NCI-H510A (cell line): ENCODE measurements around the gene NBPF3.
"Not testable (repeated sequence)": the region's sequence is repeated elsewhere in the genome, so short reads cannot be mapped to it uniquely, and the experiment has no call there.

Experiments used
- DNase-seq: peaks from one replicate; lab custom pipeline; 2025; lab: John Stamatoyannopoulos, UW

The NBPF3 gene

DNA sequence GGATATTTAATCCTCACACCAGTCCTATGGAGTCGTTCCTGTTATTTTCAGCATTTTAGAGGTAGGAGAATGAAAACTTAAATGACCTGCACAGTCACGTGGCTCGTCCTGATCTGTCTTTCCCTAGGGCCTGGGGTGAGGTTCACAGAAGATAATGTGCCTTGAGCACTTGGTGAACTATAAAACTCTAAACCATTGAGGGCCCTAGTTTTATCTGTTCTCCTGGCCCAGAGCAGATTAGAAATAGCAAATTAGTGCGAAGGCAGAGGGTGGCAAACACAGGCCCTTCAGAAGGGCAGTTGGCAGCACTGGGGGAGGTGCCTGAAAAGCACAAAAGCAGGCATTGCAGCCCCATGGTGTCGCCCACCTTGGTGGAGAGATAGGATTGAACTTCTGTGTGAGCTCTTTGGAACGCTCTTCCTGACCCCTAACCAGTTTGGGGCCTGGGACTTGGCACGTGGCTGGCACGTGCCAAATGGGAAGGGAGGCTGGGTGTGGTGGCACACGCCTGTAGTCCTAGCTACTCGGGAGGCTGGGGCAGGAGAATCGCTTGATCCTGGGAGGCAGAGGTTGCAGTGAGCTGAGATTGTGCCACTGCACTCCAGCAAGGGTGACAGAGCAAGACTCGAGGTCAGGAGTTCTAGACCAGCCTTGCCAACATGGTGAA, 1.2 kb upstream of the NBPF3 start:
- not testable (repeated sequence) for DNase-seq

DNA sequence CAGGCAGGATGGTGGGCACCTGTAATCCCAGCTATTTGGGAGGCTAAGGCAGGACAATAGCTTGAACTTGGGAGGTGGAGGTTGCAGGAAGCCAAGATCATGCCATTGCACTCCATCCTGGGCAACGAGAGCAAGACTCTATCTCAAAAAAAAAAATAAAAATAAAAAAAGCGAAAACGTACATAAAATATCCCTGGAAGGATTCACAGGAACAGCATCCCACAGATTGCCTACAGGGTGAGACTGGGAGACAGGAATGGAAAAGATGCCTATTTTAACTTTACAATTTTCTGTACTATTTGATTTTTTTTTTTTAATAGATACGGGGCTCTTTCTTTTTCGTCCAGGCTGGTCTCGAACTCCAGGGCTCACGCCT, 604 bp upstream of the NBPF3 start:
- DNase-seq, result no peak

- not testable (repeated sequence) for DNase-seq
Observed at GRCh38 chr1:21440630-21441125, 741 bp downstream of the NBPF3 start.

- DNase-seq, result not testable (repeated sequence)
Observed at GRCh38 chr1:21446647-21447046, 6.7 kb downstream of the NBPF3 start.

GRCh38 chr1:21447311-21447710, 7.4 kb downstream of the NBPF3 start:
- DNase-seq, result no peak

DNA sequence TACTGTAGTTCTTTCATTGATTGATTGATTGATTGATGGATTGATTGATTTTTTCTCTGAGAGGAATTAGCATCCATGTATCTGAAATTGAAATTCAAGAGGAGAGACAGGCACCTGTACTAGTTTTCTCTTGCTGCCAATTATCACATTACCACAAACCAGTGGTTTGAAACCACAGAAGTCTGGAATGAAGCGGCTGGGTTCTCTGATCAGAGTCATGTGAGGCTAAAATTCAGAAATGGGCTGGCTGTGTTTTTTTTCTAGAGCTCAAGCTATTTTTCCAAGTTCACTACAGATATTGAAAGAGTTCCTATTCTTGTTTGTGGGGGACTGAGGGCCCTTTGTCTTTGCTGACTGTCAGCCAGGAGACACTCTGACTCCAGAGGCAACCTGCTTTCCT, 10.0 kb downstream of the NBPF3 start:
- no peak for DNase-seq

- DNase-seq, result no peak
Observed at GRCh38 chr1:21451212-21451611, 11.3 kb downstream of the NBPF3 start.

GRCh38 chr1:21451981-21452411, 12.1 kb downstream of the NBPF3 start:
- no peak for DNase-seq

DNA sequence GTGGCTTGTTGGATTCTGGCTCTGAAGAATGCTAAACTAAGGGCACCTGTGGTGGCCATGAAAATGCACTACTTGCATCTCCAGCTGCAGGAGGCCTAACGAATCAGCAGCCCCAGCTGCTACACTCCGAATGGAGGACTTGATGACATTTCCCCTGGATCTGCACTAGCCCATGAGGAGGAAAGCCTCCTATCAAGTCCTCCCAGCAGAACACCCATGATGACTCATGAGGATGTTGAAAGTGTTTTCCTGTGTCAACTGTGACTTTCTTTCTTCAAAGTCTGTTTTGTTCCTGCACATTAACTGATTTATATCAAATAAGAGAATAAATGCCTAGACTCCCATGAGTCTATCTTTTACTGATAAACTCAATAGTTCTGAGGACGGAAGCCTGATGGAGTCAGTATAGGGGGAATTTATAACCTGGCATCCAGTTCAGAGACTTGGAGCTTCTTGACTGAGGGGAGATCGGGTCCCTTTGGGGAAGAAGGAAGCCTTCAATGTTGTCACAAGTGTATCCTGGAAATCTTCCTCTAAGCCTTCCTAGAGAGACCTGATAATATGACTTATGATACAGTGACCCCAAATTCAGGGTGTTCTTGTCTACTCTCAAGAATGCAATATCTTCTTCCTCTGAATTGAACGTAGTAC, 14.2 kb downstream of the NBPF3 start:
- DNase-seq, result not testable (repeated sequence)

- DNase-seq, result not testable (repeated sequence)
Observed at GRCh38 chr1:21454904-21455303, 15.0 kb downstream of the NBPF3 start.

- DNase-seq, result no peak
Observed at GRCh38 chr1:21457654-21458053, 17.7 kb downstream of the NBPF3 start.

GRCh38 chr1:21465127-21465526, 25.2 kb downstream of the NBPF3 start:
- DNase-seq, result not testable (repeated sequence)

- DNase-seq, result not testable (repeated sequence)
Observed at GRCh38 chr1:21467946-21468345, 28.0 kb downstream of the NBPF3 start.

- DNase-seq, result no peak
Observed at GRCh38 chr1:21468599-21468998, 28.7 kb downstream of the NBPF3 start.

GRCh38 chr1:21469581-21469980, 29.6 kb downstream of the NBPF3 start:
- no peak for DNase-seq

GRCh38 chr1:21472861-21473260, 32.9 kb downstream of the NBPF3 start:
- no peak for DNase-seq

DNA sequence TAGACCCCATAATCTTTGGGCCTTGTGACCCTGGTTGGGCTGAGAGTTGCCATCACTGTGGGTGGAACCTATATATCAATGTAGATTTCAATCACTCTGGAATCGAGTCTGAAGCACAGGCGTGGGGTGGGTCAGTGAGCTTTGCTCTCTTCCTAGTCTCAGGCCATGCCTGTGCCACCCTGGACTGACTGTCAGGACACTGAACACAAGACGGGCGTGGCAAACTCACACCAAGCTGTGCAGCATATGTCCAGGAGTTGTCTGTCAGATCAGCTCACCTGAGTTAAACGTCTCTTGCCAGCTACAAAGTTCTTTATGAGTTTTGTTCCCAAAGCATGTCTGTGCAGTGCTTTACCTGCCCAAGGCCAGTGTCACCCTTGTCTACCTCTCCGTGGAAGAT, 38.4 kb downstream of the NBPF3 start:
- no peak for DNase-seq

DNA sequence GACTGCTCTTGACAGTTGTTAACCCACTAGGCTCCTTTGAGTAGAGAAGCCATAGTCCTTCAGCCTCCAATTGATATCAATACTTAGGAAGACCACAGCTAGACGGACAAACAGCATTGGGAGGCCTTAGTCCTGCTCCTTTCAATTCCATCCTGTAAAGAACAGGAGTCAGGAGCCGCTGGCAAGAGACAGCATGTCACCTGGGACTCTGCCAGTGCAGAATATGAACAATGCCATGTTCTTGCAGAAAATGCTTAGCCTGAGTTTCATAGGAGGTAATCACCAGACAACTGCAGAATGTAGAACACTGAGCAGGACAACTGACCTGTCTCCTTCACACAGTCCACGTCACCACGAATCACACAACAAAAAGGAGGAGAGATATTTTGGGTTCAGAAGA, 43.9 kb downstream of the NBPF3 start:
- not testable (repeated sequence) for DNase-seq

- no peak for DNase-seq
Observed at GRCh38 chr1:21489146-21489545, 49.2 kb downstream of the NBPF3 start.

- peak; percentile 38 for DNase-seq
Observed at GRCh38 chr1:21490774-21491487, 51.0 kb downstream of the NBPF3 start.

DNA sequence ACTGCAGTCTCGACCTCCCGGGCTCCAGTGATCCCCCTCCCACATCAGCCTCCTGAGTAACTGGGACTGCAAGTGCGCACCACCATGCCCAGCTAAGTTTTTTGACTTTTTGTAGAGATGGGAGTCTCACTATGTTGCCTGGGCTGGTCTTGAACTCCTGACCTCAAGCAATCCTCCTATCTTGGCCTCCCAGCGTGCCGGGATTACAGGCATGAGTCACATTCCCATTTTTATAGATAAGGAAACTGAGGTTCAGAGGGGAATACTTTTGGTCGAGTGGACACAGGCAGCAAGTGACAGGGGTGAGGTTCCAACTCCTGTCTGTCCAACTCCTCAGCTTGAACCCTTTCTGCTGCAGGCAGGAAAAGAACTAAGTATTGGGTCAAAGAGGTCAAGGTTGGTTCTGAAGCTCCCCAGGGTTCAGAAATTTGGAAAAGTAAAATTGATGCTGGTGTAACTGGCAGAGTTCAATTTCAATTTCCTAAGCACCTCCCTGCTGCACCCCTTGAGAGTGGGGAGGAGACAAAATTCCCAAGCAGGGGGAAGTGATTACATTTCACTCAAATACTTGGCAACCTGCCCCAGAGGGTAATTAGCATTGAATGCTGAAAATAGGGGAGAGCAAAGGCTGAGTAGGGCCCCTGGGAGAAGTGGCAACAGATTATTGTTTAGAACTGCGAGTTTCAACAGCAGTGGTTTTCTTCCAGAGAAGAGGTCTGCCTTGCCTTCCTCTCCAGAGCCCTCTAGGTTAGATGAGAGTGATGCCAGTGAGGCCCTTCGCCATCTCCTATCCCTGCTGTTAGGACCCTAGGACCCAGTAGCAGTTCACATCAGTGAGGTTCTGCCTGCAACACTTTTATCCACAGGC, 51.8 kb downstream of the NBPF3 start:
- no peak for DNase-seq

GRCh38 chr1:21492356-21492625, 52.4 kb downstream of the NBPF3 start:
- no peak for DNase-seq
